Tibial nerve (tissue), 4 donors: ENCODE data around the gene MAPK14.

Experiments
- EP300 ChIP-seq, 2 donors: sonication (generic); formaldehyde crosslinking; IDR thresholded peaks; one replicate each; pipeline ENCODE4 v1.6.1; 2017; ENCODE audit warnings: antibody characterized with exemption in 2 of 2, mild to moderate bottlenecking in 1 of 2
- POLR2A ChIP-seq, 2 donors: fragments of 450-650 bp; IDR thresholded peaks; one replicate each; pipeline ENCODE4 v1.6.1; 2017; ENCODE audit warnings: antibody characterized with exemption in 2 of 2, mild to moderate bottlenecking in 2 of 2, moderate library complexity in 2 of 2
- TF ChIP-seq, protein P1 (sequence below), 5 experiments: fragments of 200-600 bp in 3 of 5; fragments of 450-650 bp in 2 of 5; sonication (generic) in 3 of 5; IDR thresholded peaks; one replicate each; pipeline ENCODE4 v1.5.1; 2016 to 2019; ENCODE audit warnings: antibody characterized with exemption in 5 of 5, mild to moderate bottlenecking in 3 of 5, moderate library complexity in 2 of 5

- TF ChIP-seq POLR2A (IDR thresholded peaks at IDR 0.05) (no peak), EP300 (IDR thresholded peaks at IDR 0.05) (no peak)
- TF ChIP-seq, protein P1, sequence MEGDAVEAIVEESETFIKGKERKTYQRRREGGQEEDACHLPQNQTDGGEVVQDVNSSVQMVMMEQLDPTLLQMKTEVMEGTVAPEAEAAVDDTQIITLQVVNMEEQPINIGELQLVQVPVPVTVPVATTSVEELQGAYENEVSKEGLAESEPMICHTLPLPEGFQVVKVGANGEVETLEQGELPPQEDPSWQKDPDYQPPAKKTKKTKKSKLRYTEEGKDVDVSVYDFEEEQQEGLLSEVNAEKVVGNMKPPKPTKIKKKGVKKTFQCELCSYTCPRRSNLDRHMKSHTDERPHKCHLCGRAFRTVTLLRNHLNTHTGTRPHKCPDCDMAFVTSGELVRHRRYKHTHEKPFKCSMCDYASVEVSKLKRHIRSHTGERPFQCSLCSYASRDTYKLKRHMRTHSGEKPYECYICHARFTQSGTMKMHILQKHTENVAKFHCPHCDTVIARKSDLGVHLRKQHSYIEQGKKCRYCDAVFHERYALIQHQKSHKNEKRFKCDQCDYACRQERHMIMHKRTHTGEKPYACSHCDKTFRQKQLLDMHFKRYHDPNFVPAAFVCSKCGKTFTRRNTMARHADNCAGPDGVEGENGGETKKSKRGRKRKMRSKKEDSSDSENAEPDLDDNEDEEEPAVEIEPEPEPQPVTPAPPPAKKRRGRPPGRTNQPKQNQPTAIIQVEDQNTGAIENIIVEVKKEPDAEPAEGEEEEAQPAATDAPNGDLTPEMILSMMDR (IDR thresholded peaks at IDR 0.05) = peak in 1 of 5 experiments; percentile 21
These were observed 48.0 kb downstream of the MAPK14 start for GRCh38 chr6:36075656-36076055.
